ENCODE measurements around the gene PKIG.
"Not testable (repeated sequence)": the region's sequence is repeated elsewhere in the genome, so short reads cannot be mapped to it uniquely, and the experiment has no call there.

The PKIG gene

DNA sequence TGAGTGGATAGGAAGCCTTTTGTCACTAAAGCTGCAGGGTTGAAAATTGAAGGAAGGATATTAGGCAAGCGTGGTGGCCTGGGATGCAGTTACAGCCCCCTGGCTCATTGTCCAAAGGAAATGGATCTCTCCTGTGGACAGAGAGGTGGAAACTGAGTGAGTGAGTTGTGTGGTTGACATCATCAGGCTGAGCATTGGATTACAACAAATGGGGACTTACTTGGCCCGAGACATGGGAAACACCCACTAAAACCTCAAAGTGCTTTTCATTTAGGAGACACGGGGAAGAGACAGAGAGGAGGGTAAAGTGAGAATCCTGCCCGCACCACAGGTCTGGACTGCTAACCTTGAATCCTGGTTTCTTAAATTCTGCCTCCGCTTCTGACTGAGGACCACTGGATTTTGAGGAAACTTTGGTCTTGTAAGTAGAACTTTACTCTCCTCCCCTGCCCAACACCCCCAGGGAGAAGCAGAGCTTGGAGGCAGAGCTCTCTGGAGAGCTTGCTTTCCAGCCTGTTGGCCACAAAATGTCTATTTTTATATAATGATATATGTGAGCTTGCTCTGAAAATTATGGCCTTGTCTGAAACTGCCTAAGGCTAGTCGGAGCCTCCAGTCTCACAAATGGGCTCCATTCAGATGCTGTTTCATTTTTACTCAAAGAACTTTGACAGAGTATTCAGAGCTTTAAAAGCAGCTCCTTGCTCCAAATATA, at the start of gene PKIG:
Gene PKIG, plus strand, starts transcription at position 269 of the 715 bp plus-strand sequence. CDS start 31,978 bp downstream, outside the sequence.
- DNase-seq (ENCODE audit: low read depth in 2 of 2): no peak

DNA sequence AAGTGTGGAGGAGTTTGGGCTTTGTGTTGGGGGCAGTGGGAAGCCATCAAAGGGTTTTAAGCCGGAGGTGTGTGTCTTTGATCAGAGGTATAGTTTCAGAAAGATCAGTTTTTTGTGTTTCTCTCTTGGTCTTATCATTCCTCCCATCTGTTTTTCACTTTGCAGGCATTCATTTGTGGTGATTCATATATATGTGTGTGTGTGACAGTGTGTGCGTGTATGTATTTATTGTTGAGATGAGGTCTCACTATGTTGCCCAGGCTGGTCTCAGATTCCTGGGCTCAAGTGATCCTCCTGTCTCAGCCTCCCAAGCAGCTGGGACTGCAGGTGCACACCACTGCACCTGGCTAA, 49.4 kb upstream of the PKIG start:
- DNase-seq (ENCODE audit: low read depth in 2 of 2): no peak

DNA sequence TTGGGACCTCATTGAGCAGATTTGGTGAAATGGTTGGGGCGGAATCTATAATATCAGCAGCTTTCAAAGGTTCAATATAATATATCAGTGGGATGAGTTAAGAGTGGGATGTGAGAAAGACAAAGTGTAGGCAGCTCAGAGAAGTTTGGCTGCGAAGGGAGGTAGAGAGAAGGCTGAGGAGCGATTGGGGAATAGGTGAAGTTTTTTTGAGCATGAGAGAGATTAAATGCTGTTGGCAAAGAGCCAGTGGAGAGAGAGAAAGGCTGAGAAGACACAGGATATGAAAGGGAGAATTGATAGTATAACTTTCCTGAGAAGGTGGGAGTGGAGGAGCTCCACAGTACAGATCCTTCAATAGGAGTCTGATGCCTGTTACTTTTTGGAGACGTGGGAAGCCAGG, 48.5 kb upstream of the PKIG start:
- DNase-seq (ENCODE audit: low read depth in 2 of 2): no peak

DNA sequence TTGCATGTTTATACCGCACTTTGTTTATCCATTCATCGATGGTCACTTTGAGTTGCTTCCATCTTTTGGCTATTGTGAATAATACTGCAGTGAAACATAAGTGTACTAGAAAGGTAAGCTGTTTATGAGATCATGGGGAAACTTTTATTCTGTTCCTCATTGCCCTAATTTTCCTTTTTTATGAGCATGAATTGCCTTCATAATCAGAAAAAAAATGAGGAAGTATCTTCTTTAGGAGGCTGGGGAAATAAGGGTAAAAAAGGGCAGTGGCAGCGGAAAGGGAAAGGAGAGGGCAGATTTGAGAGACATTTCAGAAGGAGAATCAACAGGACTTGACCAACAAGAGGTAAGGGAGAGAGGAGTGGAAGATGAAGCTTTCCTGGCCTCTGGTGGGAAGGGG, 46.2 kb upstream of the PKIG start:
- DNase-seq (ENCODE audit: low read depth in 2 of 2): no peak

DNA sequence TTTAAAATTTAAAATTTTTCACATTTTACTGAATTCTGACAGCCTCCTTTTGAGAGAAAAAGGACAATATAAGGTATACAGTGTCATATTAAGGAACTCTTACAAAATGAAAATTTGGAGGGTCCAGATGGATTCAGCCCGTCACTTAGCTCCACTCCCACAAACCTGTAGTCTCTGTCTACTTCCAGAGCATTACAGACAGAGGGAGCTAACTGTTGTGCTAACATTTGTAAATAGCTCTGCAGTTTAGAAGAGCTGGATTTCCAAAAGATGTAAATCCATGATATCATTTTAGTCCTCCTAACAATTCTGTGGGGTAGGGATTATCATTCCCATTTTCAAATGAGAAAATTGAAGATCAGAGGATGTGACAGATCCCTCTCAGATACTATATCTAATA, 44.4 kb upstream of the PKIG start:
- DNase-seq (ENCODE audit: low read depth in 2 of 2): no peak

DNA sequence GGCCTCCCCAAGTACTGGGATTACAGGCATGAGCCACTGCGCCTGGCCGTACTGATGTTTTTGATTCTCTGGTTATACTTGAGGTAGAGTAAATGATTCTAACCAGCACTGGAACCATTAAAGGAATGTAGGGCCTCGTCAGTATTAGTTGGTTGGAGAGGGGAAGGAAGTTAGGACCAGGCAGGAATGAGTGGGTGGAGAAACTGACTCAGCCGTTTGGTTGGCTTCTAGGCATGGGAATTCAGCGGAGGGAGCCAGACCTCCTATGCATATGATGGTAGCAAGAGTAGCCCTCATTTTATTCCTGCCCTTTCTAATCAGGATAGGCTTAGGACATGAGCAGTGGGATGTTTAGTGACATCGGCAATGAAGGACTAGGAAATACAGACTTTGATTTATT, 41.5 kb upstream of the PKIG start:
- no peak for DNase-seq (ENCODE audit: low read depth in 2 of 2)

DNA sequence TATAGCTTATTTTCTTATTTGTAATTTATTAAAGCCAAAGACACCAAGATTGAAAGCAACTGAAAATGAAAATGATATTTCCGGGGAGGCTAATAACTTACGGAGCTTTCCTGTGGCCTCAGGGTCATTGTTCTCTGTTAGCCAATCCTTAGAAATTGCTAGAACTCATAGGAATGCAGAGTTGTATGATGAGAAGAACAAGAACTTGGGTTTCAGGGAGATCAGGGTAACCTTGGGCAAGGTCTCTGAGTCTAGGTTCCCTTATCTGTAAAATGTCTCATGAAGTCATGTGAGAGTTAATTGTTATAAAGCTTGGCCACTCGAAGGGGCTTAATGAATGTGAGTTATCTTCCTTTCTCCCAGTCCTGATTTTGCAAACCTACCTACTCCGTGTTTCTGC, 40.4 kb upstream of the PKIG start:
- DNase-seq (ENCODE audit: low read depth in 2 of 2): no peak

DNA sequence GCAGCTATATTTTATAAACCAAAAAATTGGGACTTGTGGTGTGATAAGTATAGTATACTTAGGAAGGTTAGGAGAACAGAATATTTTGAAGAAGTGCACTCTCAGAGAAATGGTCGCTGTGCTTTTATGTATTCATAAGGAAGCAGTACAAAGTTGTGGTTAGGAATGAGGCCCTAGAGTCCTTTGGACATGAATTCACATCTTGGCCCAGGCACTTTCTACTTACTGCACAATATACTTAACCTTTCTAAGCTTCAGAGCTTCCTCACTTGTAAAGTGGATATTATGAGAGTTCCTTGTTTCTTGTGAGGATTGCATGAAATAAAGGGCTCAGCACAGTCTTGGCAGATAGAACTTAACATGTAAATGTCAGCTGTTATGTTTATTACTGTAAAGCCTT, 39.5 kb upstream of the PKIG start:
- DNase-seq (ENCODE audit: low read depth in 2 of 2): no peak

DNA sequence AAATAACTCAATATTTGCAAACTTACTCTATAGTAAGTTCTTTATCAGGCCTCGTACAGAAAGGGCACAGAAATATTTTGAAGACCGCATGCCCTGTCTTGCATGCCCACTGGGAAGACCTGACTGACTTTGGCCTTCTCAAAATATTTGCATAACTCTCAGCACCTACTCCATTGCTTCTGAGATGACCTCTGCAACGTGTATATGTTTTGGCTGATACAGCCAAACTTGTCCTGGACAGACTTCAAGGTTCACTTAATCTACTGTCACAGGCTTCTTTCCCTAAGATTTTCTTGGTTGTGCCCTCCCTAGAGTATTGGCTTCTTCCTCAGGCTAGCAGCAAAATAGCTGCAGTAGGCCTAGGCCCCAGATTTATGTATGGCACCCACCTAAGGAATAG, 39.0 kb upstream of the PKIG start:
- no peak for DNase-seq (ENCODE audit: low read depth in 2 of 2)

DNA sequence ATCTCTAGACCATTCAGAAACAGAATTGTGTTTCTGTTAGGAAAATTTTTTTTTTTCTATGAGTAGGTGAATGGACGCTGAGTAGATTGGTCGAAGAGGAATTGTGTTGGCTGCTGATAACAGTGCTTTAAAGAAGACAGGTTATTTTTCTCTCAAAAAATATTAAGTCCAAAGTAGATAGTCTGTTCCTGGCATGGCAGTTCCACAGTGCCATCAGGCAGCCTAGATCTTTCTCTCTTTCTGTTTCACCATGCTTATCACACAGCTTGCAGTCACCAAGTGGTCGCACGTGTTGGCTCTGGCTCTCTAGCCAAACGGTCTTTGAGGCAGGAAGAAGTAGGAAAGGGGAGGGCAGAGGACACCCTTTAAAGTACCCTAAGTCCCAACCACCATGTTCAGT, 38.1 kb upstream of the PKIG start:
- DNase-seq (ENCODE audit: low read depth in 2 of 2): no peak

DNA sequence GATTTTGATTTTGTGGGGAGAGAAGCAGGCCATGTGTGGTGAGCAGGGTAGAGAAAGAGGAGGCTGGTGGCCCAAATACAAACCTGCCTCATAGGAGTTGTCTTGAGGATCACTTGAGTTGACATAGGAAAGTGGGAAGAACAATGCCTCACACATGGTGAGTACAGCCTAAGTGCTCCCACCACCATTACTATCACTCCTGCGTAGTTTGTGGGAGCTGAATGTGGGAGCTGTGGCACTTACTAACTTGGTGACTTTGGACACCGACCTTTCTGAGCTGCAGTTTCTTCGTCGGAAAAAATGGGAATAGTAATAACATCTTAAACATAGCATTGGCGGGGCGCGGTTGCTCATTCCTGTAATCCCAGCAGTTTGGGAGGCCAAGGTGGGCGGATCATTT, 35.0 kb upstream of the PKIG start:
- DNase-seq (ENCODE audit: low read depth in 2 of 2): no peak

DNA sequence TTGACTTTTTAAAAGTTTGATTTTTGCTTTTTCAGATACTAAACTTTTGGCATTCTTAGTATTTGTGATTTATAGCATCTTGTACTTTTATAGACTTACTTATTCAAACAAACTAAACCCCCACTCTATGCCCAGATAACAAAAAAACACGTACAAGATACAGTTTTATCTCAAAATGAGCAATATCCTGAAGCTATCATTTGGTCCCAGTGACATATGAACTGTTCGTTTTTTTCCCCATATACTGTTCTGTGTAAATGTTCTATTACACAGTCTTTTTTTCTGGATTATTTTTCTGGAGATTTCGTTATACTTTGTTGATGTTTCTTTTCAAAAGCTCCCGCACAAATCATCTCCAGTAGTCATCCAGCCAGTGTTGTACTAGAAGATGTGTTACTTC, 33.3 kb upstream of the PKIG start:
- DNase-seq (ENCODE audit: low read depth in 2 of 2): no peak

DNA sequence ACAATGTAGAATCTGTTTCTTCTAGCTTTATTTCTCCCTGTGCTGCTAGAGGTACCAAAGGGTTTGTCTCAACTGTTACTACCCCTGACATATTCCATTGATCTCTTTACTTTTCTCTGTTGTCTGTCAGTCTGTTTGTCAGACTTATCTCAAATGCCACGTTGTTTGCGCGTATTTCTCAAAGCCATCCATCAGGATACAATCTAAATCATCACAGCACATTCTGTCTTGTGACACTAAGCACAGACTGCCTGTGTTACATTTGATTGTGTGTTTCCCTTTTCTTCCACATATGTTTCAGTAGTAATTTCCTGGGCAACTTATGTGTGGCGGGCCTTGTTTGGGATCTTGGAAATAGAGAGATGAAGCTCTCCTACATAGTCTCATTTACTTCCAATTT, 30.3 kb upstream of the PKIG start:
- DNase-seq (ENCODE audit: low read depth in 2 of 2): no peak

DNA sequence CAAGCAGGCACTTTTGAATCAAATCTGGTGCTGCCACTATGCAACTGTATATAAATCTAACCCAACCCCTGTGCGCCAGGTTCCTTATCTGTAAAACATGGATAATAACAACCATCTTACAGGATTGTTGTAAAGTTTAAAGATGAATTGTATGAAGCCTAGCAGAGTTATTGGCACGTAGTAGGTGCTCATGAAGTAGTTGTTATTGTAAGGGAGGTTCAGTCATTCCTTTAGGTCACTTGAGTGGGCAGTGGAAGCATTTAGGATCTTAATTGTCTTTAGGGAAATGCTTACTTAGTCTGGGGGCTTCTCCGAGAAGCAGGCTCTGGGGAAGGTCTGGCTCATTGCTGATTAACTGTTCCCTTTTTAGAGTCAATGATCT, 29.8 kb upstream of the PKIG start:
- no peak for DNase-seq (ENCODE audit: low read depth in 2 of 2)

DNA sequence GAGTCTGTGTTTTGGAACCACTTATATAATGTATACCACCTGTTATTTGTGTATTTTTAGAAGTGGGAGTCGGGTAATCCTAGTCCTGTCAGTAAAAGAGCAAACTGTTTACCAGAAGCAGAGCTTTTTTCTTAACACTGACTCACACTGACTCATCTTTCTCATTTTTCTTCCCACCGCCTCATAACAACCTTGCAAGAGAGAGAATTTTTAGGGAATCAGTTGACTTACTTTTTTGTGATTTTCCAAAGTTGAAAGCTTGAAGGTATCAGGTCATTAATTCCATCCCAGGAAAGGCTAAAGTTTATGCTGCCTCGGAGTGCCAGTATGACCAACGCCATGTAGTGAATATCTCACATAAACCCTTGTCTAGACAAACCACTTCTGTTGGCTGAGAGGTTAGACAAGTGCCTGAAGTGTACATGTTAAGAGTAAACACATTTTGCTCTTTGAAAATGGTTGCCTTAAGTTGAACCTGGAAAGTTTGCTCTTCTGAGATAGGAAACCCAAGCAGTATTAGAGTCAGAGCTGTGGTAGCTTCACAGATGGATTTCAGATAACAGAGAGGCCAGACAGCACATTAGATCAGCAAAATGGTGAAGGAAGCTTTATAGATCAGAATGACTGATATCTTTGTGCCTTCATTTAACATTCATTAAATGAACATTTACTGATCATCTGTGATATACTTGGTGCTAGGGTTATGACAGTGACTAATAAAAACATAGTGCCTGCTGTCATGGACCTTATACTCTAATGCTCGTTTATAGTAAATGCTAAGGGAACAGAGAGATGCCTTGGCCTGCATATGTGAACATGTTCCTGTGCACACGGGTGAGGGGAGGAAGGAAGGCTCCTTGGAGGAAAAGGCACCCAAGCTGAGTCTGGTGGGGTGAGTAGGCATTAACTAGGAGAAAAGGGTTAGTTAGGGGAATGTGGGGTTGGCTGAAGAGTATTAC, 29.1 kb upstream of the PKIG start:
- DNase-seq (ENCODE audit: low read depth in 2 of 2): no peak

DNA sequence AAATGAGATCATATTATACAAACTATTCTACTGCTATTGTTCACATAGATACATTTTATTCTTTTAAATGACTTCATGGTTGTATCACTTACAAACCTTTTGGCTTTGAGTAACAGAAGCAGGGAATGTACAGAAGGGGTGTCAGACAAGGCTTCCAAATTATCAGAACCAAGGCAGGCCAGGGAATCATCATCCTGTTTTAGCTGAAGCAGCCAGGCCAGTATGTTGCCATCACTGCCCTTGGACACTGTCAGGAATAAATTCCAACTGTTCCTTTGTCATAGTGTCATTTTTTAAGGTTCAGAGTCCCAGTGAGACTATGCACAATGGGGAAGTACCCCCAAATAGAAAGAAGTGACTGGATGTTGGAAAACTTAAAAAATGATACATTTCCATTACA, 23.1 kb upstream of the PKIG start:
- DNase-seq (ENCODE audit: low read depth in 2 of 2): no peak

DNA sequence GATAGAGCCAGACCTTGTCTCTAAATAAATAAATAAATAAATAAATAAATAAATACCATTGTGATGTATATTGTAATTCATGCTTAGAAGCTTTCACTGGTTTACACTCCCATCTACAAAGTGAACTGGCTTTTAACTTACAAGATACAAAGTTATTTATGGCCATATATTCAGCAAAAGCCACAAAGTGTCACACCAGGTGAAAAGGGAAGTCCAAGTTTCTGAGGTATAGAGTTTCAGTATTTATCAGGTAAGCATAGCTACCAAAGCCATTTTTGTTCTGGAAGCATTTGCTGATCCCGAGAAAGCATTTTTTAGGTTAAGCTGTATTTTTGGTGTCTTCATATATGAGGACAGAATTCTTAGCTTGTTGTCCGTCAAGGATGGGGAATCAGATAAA, 22.1 kb upstream of the PKIG start:
- DNase-seq (ENCODE audit: low read depth in 2 of 2): no peak

DNA sequence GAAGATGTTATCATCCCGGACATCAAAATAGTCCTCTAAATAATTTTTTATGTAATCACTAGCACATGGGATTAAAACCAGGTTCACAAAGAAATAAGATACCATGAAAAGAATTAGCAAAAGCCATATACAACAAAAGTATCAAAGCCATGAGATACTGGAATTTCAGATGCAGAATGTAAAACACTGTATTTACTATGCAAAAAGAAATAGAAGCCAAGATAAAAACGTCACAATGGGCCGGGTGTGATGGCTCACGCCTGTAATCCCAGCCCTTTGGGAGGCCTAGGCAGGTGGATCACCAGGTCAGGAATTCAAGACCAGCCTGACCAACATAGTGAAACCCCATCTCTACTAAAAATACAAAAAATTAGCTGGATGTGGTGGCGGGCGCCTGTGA, 21.6 kb upstream of the PKIG start:
- DNase-seq (ENCODE audit: low read depth in 2 of 2): not testable (repeated sequence)

DNA sequence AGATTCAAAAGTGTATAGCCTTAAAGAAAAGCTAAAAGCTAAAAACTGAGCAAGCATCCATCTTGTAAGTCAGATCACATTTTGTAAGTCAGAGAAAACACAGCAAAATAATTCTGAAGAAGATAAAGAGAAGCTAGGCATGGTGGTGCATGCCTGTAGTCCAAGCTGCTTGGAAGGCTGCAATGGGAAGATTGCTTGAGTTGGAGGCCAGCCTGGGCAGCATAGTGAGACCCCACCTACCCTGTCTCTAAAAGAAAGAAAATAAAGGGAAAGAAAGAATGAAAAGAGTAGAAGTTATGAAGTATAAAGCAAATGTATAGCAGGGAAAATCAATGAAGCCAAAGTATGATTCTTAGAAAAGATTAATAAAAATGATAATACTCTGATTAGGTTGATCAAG, 20.5 kb upstream of the PKIG start:
- DNase-seq (ENCODE audit: low read depth in 2 of 2): no peak

DNA sequence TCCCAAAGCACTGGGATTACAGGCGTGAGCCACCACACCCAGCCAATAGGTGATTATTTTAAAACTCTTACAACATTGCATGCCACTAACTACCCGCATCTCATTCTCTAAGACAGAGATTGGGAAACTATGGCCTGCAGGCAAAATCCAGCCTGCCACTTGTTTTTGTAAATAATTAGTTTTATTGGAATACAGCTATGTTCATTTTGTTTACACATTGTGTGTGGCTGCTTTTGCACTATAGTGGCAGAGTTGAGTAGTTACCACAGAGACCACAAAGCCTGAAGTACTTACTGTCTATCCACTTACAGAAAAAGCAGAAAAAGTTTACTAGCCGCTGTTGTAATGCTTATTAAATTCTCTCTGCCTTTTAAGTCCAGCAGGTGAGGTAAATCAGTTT, 16.4 kb upstream of the PKIG start:
- no peak for DNase-seq (ENCODE audit: low read depth in 2 of 2)

DNA sequence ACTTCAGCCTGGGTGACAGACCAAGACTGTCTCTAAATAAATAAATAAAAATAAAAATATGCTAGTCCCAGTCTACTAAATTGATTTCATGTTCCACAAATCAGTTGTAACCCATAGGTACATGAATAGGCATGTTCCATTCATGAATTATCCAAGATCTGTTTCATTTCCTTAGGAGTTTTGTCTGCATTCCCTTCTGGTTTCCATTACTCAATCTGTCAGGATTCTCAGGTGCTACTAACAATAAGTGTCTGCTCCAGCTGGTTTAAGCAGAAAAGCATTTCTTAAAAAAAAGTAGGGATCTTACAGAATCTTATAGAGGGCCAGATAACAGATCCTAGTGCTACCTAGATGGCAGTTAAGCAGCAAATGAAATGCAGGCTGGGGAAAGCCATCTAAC, 15.6 kb upstream of the PKIG start:
- DNase-seq (ENCODE audit: low read depth in 2 of 2): no peak

DNA sequence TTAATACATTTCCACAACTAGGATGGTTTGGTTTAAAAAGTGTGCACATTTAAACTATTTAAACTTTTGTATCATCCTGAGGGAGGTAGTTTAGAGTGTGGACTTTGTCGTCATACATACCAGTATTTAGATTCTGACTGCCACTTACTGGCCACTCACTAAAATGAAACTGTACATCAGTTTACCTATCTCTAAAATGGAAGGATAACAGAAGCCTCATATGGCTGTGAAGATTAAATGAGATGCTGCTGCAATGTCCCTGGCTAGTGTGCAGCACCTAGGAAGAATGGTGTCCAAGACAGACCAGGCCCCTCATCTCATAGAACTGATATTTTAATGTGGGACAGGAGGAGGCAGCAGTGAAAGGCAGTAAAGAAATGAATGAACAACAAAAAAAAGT, 12.0 kb upstream of the PKIG start:
- no peak for DNase-seq (ENCODE audit: low read depth in 2 of 2)

DNA sequence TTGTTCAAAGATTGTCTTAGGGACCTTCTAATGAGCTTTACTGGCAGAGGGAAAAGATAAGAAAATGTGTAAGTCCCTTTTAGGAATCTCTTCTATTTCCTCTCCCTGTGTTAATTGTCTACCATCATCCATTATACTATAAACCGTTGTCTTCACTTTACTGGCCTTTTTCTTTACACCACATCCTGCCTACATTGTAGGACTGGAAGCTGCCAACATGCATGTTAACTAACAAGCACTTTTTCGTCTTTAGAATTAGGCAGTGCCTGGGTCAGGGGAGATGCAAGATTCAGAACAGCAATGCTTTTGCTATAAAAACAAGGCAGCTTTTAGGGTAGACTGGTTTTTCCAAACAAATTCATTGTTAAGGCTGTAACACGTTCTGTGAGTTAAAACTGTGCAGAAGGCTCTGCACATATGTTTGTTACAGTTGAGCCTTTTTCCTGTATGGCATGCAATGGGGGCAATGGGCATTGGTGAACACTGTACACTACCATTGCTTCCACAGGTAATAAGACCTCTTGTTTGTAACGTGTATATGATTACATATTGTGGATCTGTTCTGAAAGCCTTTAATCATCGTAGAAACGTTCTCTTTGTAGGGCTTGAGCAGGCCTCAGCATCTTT, 10.9 kb upstream of the PKIG start:
- no peak for DNase-seq (ENCODE audit: low read depth in 2 of 2)

Data from stimulated activated CD4-positive, alpha-beta T cell treated with anti-CD3 and anti-CD28 coated beads, Interleukin-4, amount 100 ng/mL, for 48 hours (primary cell).